ENCODE measurements around the gene PAM.

- no peak for TF ChIP-seq POLR2A (IDR thresholded peaks at IDR 0.05)
- TF ChIP-seq CTCF (IDR thresholded peaks at IDR 0.05) = no peak
These were observed 261.1 kb downstream of the PAM start for GRCh38 chr5:103016167-103016566.
